GM23338 (cell line): ENCODE results near the gene CEACAM7. TPM values are rescaled to one million over a fixed set of nuclear protein-coding genes. Genes with fewer than 3 reads are reported as not detected.

Source experiments
- ATAC-seq: fragments of 200-7000 bp; cut with Tn5 transposase; 3 replicates; pipeline ENCODE4 v1.9.1; 2020
- DNase-seq: peaks from one replicate; pipeline ENCODE4 v3.0.0-alpha.2; 2015; ENCODE audit warnings: low spot score
- H2AFZ ChIP-seq: fragments of 200-600 bp; sonication (generic); 2 replicates; pipeline ENCODE4 v1.8.0; 2016; ENCODE audit warnings: antibody characterized with exemption, mild to moderate bottlenecking, moderate library complexity
- H3F3A ChIP-seq: fragments of 200-600 bp; sonication (generic); replicated peaks from 2 replicates; pipeline ENCODE4 v1.8.0; 2017; ENCODE audit warnings: antibody characterized with exemption, mixed run types, low read depth
- H3K27ac ChIP-seq: fragments of 200-600 bp; sonication (generic); 2 replicates; pipeline ENCODE4 v1.6.1; 2016; ENCODE audit warnings: low read depth
- H3K27me3 ChIP-seq: fragments of 200-600 bp; sonication (generic); 2 replicates; pipeline ENCODE4 v1.8.0; 2016; ENCODE audit warnings: mild to moderate bottlenecking, mixed run types, moderate library complexity; ENCODE audit not compliant: insufficient read depth
- H3K36me3 ChIP-seq: fragments of 200-600 bp; sonication (generic); 2 replicates; pipeline ENCODE4 v1.8.0; 2016; ENCODE audit warnings: mild to moderate bottlenecking; ENCODE audit not compliant: insufficient read depth
- H3K4me1 ChIP-seq: fragments of 200-600 bp; sonication (generic); 2 replicates; pipeline ENCODE4 v1.8.0; 2016; ENCODE audit warnings: mild to moderate bottlenecking, moderate library complexity; ENCODE audit not compliant: insufficient read depth
- H3K4me2 ChIP-seq: fragments of 200-600 bp; sonication (generic); 2 replicates; pipeline ENCODE4 v1.7.1; 2017; ENCODE audit warnings: mixed run types
- H3K4me3 ChIP-seq: fragments of 200-600 bp; sonication (generic); 2 replicates; pipeline ENCODE4 v1.6.1; 2016; ENCODE audit warnings: mixed run types
- H3K79me2 ChIP-seq: fragments of 200-600 bp; sonication (generic); replicated peaks from 2 replicates; pipeline ENCODE4 v1.8.0; 2017; ENCODE audit warnings: mild to moderate bottlenecking; ENCODE audit not compliant: insufficient read depth
- H3K9me2 ChIP-seq: fragments of 200-600 bp; sonication (generic); 2 replicates; pipeline ENCODE4 v1.8.0; 2017; ENCODE audit not compliant: insufficient read depth
- H4K20me1 ChIP-seq: fragments of 200-600 bp; sonication (generic); replicated peaks from 2 replicates; pipeline ENCODE4 v1.8.0; 2017; ENCODE audit warnings: mild to moderate bottlenecking; ENCODE audit not compliant: insufficient read depth
- H3K27ac Mint-ChIP-seq: 2 replicates; pipeline ENCODE4 v1.8.0; 2020; ENCODE audit warnings: inconsistent platforms, mild to moderate bottlenecking, moderate library complexity, mixed read lengths
- H3K27me3 Mint-ChIP-seq: 3 replicates; pipeline ENCODE4 v1.8.0; 2022; ENCODE audit warnings: low read depth, mild to moderate bottlenecking, moderate library complexity, mixed read lengths, inconsistent platforms; ENCODE audit not compliant: insufficient read depth, poor library complexity
- H3K36me3 Mint-ChIP-seq: 3 replicates; pipeline ENCODE4 v1.8.0; 2021; ENCODE audit warnings: low read depth, mild to moderate bottlenecking, inconsistent platforms, moderate library complexity, mixed read lengths
- H3K4me1 Mint-ChIP-seq: 3 replicates; pipeline ENCODE4 v1.8.0; 2020; ENCODE audit warnings: mild to moderate bottlenecking, inconsistent platforms, mixed read lengths
- H3K4me3 Mint-ChIP-seq: 3 replicates; pipeline ENCODE4 v1.8.0; 2021; ENCODE audit warnings: moderate library complexity, mild to moderate bottlenecking, inconsistent platforms, mixed read lengths
- H3K9me3 Mint-ChIP-seq: 3 replicates; pipeline ENCODE4 v1.8.0; 2020; ENCODE audit warnings: moderate library complexity, mild to moderate bottlenecking, inconsistent platforms, mixed read lengths
- CREB1 ChIP-seq: fragments of 250-450 bp; sonication (Bioruptor Pico); IDR thresholded peaks from 2 replicates; pipeline ENCODE4 v1.5.0; 2020; ENCODE audit warnings: low read depth, mild to moderate bottlenecking, moderate library complexity
- EZH2 ChIP-seq: fragments of 200-600 bp; sonication (generic); IDR thresholded peaks from one replicate; pipeline ENCODE4 v1.8.0; 2017; ENCODE audit warnings: antibody characterized with exemption, mild to moderate bottlenecking, low read depth; ENCODE audit not compliant: unreplicated experiment
- NANOG ChIP-seq: IDR thresholded peaks from 2 replicates; pipeline ENCODE4 v1.6.1; 2016; ENCODE audit warnings: antibody characterized with exemption, borderline replicate concordance
- POLR2AphosphoS5 ChIP-seq: IDR thresholded peaks from 2 replicates; pipeline ENCODE4 v1.6.1; 2016; ENCODE audit warnings: antibody characterized with exemption, low read depth
- STAT1 ChIP-seq: IDR thresholded peaks from one replicate; pipeline ENCODE4 v1.6.1; 2016; ENCODE audit warnings: antibody characterized with exemption; ENCODE audit not compliant: unreplicated experiment
- ZNF114 ChIP-seq: fragments of 250-450 bp; sonication (Bioruptor Pico); IDR thresholded peaks from 2 replicates; pipeline ENCODE4 v1.5.0; 2020; ENCODE audit warnings: mild to moderate bottlenecking, moderate library complexity
- ZNF462 ChIP-seq: fragments of 250-450 bp; sonication (Bioruptor Pico); IDR thresholded peaks from 2 replicates; pipeline ENCODE4 v1.5.0; 2020; ENCODE audit warnings: mild to moderate bottlenecking, moderate library complexity
- polyA plus RNA-seq: library from polyadenylated mRNA; unstranded; fragments of >200 nt; fragmentation: Nextera tagmentation; extraction: Ambion mirVana; gene quantifications from 2 replicates; pipeline ENCODE4 v1.2.1, GENCODE V29; 2016
- total RNA-seq: library from RNA; depleted of rRNA; stranded (reverse); fragments of >200 nt; shearing (Covaris generic); gene quantifications from 2 replicates; pipeline ENCODE4 v1.2.3, GENCODE V29; 2014

Gene CEACAM7
- total and polyA plus RNA-seq, 2 experiments from 2014 or later = 0.24 TPM; not detected in 1

GRCh38 chr19:41694831-41695635 is 7.0 kb upstream of the CEACAM7 start:
- H3K4me2 ChIP-seq = no peak overlapping the region
- ATAC-seq = no peak
- H3K4me1 ChIP-seq = peaks cover 4% of the 10 kb centered on the region; the same call in 1 of the 2 replicates
- H3K36me3 Mint-ChIP-seq = no peaks in the 10 kb centered on the region
- H2AFZ ChIP-seq = no peak overlapping the region
- no peaks in the 10 kb centered on the region for H4K20me1 ChIP-seq
- no peak overlapping the region for H3K27ac ChIP-seq
- DNase-seq = no peak
- no peaks in the 10 kb centered on the region for H3K79me2 ChIP-seq
- H3K9me2 ChIP-seq = no peaks in the 10 kb centered on the region
- no peaks in the 10 kb centered on the region for H3K9me3 Mint-ChIP-seq
- peaks cover 4% of the 10 kb centered on the region; the same call in 1 of the 3 replicates for H3K4me1 Mint-ChIP-seq
- TF ChIP-seq ZNF462 (CRISPR knock-in tag) (no peak), NANOG (no peak), POLR2AphosphoS5 (no peak), CREB1 (CRISPR knock-in tag) (no peak), STAT1 (no peak), EZH2 (no peak), ZNF114 (CRISPR knock-in tag) (no peak)
- no peak overlapping the region for H3K4me3 ChIP-seq
- H3K36me3 ChIP-seq = no peaks in the 10 kb centered on the region
- H3K27me3 ChIP-seq = peaks cover 10% of the 10 kb centered on the region
- H3K27ac Mint-ChIP-seq = no peak overlapping the region
- peaks cover 13% of the 10 kb centered on the region for H3K27me3 Mint-ChIP-seq
- H3F3A ChIP-seq = no peaks in the 10 kb centered on the region
- H3K4me3 Mint-ChIP-seq = no peak overlapping the region
